HS-27A (cell line): Measurements from ENCODE around the gene RTN4RL2.

Experiments
- DNase-seq: peaks from one replicate; pipeline ENCODE4 v3.0.0-alpha.2; 2012; ENCODE audit warnings: low read depth, missing footprints

RTN4RL2 gene

GRCh38 chr11:57481315-57481714, 21.0 kb downstream of the RTN4RL2 start:
- no peak for DNase-seq

DNA sequence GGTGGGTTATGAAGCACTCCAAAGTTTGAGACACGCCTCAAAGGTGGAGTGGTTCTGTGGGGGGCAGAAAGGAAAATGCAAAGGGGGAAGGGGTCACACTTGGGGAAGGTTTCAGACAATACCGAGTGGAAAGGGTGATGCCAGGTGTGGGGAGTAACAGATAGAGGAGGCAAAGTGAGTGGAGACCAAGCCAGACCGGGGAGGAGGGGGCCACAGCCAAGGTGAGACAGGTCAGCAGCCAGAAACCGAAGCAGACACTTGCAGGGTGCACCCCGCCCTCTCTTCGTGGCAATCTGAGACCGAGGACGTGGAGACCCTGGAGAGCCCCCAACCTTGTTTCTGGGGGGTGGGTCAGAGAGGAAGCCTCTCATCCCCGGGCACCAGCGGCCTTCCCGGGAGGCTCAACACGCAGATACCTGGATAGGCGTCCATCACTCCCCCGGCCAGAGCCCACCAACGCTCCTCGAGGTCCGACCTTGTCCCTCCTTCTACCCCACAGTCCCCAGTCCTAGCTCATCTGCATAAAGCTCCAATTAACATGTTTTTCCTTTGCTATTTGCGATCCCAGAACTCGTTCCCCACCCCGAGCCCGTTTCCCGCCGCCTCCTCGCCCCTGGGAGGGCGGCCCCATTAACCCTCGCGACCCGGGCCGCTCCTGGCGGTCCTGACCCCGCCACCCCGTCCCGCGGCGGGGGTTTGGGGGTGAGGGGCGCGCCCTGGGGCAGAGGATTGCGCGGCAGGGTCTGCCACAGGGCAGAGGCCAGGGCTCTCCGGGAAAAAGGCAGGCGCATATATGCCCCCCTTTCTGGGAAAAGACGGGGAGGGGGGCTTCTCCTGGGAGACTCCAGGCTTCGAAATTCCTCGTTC, 21.8 kb downstream of the RTN4RL2 start:
- no peak for DNase-seq

GRCh38 chr11:57482782-57483561, 22.6 kb downstream of the RTN4RL2 start:
- no peak for DNase-seq

DNA sequence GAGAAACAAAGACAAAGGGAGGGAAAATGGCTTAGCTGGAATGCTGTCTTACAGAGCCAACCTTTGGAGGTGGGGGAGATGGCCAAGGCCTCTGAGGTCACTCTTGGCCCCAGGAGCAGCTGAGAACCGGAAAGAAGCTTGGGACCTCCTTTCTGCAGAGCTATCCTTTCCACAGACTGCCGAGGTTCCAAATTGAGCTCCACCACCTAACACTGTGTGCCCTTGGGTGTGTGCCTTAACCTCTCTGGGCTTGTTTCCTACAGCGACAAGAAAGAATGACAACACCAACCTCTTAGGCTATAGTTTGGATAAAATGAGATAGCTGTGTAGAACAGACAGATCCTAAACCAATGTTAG, 23.2 kb downstream of the RTN4RL2 start:
- DNase-seq: no peak

- no peak for DNase-seq
Measured at GRCh38 chr11:57484141-57484710, 23.9 kb downstream of the RTN4RL2 start.

GRCh38 chr11:57485217-57485990, 25.1 kb downstream of the RTN4RL2 start:
- DNase-seq: no peak

DNA sequence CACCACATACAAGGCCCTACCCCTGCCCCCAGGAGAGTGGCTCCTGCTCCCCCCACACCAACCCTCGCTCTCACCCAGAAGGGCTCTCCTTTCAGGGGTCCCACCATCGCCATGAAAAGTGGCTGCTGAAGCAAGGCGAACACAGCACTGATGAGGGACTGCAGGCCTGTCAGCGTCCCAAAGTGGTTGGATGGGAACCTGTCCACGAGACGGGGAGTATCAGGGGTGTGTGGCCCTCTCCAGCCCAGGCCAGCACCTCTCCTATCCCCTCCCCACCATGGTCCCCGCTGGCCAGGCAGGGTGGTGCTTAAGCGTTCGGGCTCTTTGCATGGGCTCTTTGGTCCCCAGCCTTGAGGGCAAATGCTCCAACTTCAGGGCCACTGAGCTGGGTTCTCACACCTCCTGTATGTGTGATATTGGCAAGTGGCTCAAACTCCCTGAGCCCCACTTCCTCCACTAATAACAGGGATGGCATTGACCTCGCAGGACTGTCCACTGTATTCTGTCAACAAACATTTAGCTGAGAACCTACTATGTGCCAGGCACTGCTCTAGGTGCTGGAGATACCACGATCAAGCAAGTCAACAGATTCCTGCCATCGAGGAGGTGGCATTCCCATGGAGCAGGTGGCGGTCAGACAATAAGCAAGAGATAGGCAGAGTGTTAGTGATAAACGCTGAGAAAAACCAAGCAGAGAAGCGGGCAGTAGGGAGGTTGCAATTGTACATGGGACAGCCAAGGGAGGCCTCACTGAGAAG, 26.9 kb downstream of the RTN4RL2 start:
- no peak for DNase-seq

GRCh38 chr11:57487920-57488659, 27.8 kb downstream of the RTN4RL2 start:
- no peak for DNase-seq

DNA sequence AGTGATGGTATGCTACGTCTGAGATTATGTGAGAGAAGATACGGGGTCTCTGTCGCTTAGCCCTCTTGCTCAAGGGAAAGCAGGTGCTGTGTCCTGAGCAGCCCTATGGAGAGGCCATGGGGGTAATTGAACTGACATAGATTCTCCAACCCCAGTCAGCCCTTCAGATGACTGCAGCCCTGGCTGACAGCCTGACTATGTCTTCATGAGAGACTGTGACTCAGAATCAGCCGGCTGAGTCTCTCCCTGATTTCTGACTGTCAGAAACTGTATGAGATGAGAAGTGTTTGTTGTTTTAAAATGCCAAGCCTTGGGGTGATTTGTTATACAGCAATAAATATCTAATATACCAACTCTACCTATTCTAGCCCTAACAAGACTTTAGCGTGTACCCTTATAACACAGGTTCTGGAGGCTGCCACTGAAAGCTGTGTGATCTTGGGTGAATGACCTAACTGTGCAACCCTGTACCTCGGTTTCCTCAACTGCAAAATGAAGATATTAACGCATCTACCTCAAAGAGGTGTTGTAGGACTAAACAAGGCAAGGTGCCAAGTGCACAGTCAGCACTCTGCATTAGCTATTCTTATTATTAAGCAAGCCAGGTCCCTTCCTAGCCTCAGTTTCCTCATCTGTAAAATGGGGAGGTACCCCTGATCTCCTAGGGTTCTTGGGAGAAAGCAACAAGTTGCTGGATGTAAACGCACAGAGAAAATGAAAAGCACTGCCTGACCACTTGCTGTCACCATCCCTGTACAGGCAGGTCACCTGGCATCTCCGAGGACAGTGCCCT, 30.3 kb downstream of the RTN4RL2 start:
- DNase-seq: no peak

DNA sequence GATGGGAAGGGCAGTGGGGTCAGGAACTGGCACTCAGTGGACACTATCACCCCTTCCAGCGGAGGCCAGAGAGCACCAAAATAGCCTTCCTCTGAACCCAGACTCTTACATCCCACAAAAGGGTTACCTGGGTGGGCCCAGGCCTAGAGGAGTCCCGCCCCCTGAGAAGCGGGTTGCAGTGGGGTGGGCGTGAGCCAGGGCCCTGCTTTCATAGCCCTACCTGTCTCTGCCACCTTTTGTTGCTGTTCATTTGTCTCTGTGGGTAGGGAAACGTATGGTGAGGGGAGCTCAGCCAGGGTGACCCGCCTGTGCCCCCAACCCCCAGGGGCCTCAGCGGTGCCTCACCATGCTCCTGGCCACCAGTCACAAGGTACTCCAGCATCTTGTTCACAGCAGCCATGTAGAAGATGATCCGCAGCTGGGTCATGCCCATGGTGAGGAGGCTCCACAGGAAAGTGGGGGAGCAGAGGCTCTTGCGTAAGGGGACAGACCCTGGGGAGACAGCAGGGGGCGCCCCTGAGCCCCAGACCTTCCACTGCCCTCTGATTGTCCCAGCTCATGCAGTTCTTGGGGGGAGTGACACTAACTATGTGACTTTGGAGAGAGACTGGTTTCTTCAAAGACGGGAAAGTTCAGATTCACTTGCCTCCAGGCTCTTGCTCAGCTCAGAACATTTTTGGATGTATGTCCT, 31.2 kb downstream of the RTN4RL2 start:
- DNase-seq: no peak

GRCh38 chr11:57493507-57494503, 33.5 kb downstream of the RTN4RL2 start:
- DNase-seq: no peak

GRCh38 chr11:57496109-57496820, 35.9 kb downstream of the RTN4RL2 start:
- DNase-seq: no peak

- no peak for DNase-seq
Measured at GRCh38 chr11:57497303-57498247, 37.2 kb downstream of the RTN4RL2 start.

DNA sequence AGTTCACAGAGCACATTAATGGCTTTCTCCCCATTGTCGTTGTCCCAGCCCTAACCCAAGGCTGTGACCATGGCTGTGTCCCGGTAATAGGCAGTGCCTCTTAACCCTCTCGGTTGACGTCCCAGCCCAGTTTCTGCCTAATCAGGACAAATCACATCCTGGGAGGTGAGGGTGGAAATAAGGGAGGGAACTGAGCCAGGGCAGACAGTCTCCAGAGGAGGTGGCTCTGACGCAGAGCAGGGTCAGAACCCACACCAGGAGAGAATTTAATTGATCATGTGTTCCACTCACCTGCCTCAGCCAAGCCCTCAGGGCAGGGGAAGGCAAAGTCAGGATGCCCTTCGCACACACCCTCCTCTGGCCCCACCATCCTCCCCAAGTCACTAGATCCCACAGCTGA, 38.2 kb downstream of the RTN4RL2 start:
- DNase-seq: no peak

DNA sequence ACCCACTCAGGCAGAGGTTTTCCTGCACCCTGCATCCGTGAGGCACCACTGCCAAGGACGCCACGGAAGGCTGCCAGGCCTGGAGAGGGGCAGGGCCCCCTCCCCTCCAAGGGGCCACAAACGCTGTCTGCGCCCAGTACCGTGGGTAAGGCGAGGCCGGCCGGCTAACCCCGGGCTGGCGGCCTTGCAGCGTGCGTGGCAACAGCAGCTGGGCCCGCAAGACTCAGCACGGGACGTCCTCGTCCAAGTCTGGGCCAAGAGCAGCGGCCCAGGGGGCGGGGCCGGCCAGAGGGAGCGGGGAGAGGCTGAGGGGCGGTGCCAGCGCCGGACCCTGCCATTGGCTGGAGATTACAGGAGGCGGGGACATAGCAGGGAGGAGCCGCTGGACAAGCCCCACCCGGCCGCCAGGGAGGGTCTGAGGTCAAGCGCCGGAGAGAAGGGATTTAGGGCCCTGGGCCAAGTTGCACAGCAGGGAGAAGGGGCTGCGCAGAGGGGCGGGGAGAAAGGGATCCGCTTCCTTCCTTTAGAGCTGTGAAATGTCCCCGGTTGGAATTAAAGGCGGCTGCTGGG, 39.2 kb downstream of the RTN4RL2 start:
- no peak for DNase-seq

- DNase-seq: no peak
Measured at GRCh38 chr11:57499983-57500461, 39.7 kb downstream of the RTN4RL2 start.
